HEK293 (cell line): Measurements from ENCODE around the gene DHDH.

Experiments used
- BCL6B ChIP-seq: fragments of 450-650 bp; formaldehyde crosslinking; IDR thresholded peaks from 2 replicates; pipeline ENCODE4 v1.5.1; 2017; ENCODE audit warnings: missing biosample characterization, missing genetic modification characterization
- KLF10 ChIP-seq: fragments of 450-650 bp; IDR thresholded peaks from 2 replicates; pipeline ENCODE4 v1.5.1; 2018; ENCODE audit warnings: missing biosample characterization, mild to moderate bottlenecking, missing genetic modification characterization
- OVOL3 ChIP-seq: fragments of 450-650 bp; formaldehyde crosslinking; IDR thresholded peaks from 2 replicates; pipeline ENCODE4 v1.5.1; 2016; ENCODE audit warnings: missing biosample characterization, missing genetic modification characterization
- PRDM4 ChIP-seq: fragments of 450-650 bp; formaldehyde crosslinking; IDR thresholded peaks from 2 replicates; pipeline ENCODE4 v1.5.1; 2017; ENCODE audit warnings: missing biosample characterization, missing genetic modification characterization
- SETDB1 ChIP-seq: IDR thresholded peaks from one replicate; pipeline ENCODE4 v1.6.1; 2017; ENCODE audit warnings: mild to moderate bottlenecking, low read length, moderate library complexity, mixed read lengths; ENCODE audit not compliant: insufficient read length
- SP3 ChIP-seq: fragments of 450-650 bp; formaldehyde crosslinking; IDR thresholded peaks from 2 replicates; pipeline ENCODE4 v1.5.1; 2016; ENCODE audit warnings: missing biosample characterization, missing genetic modification characterization
- YY2 ChIP-seq: fragments of 450-650 bp; formaldehyde crosslinking; IDR thresholded peaks from 2 replicates; pipeline ENCODE4 v1.5.1; 2016; ENCODE audit warnings: missing biosample characterization, missing genetic modification characterization
- ZBTB20 ChIP-seq: fragments of 450-650 bp; formaldehyde crosslinking; IDR thresholded peaks from 2 replicates; pipeline ENCODE4 v1.5.1; 2016; ENCODE audit warnings: missing biosample characterization, missing genetic modification characterization
- ZBTB26 ChIP-seq: fragments of 450-650 bp; formaldehyde crosslinking; optimal IDR thresholded peaks from 2 replicates; pipeline ENCODE3; 2016; ENCODE audit warnings: missing biosample characterization, mild to moderate bottlenecking, missing genetic modification characterization
- ZEB2 ChIP-seq: fragments of 450-650 bp; formaldehyde crosslinking; IDR thresholded peaks from 2 replicates; pipeline ENCODE4 v1.5.1; 2016; ENCODE audit warnings: missing biosample characterization, missing genetic modification characterization
- ZNF155 ChIP-seq: fragments of 450-650 bp; formaldehyde crosslinking; IDR thresholded peaks from 2 replicates; pipeline ENCODE4 v1.5.1; 2016; ENCODE audit warnings: missing biosample characterization, missing genetic modification characterization
- ZNF211 ChIP-seq: fragments of 450-650 bp; formaldehyde crosslinking; IDR thresholded peaks from 2 replicates; pipeline ENCODE4 v1.5.1; 2016; ENCODE audit warnings: low read depth, missing biosample characterization, missing genetic modification characterization
- ZNF221 ChIP-seq: fragments of 450-650 bp; formaldehyde crosslinking; IDR thresholded peaks from 2 replicates; pipeline ENCODE4 v1.5.1; 2017; ENCODE audit warnings: missing biosample characterization, missing genetic modification characterization, borderline replicate concordance
- ZNF302 ChIP-seq: fragments of 450-650 bp; formaldehyde crosslinking; IDR thresholded peaks from 2 replicates; pipeline ENCODE4 v1.5.1; 2016; ENCODE audit warnings: missing biosample characterization, missing genetic modification characterization, low read depth
- ZNF324 ChIP-seq: fragments of 450-650 bp; formaldehyde crosslinking; IDR thresholded peaks from 2 replicates; pipeline ENCODE4 v1.5.1; 2016; ENCODE audit warnings: missing biosample characterization, missing genetic modification characterization
- ZNF341 ChIP-seq: fragments of 450-650 bp; formaldehyde crosslinking; IDR thresholded peaks from 2 replicates; pipeline ENCODE4; 2016; ENCODE audit warnings: low read depth, missing biosample characterization, missing genetic modification characterization
- ZNF394 ChIP-seq: fragments of 450-650 bp; formaldehyde crosslinking; IDR thresholded peaks from 2 replicates; pipeline ENCODE4 v1.5.1; 2016; ENCODE audit warnings: missing biosample characterization, missing genetic modification characterization, mild to moderate bottlenecking, moderate library complexity, borderline replicate concordance
- ZNF433 ChIP-seq: fragments of 450-650 bp; formaldehyde crosslinking; IDR thresholded peaks from 2 replicates; pipeline ENCODE4 v1.5.1; 2016; ENCODE audit warnings: missing biosample characterization, missing genetic modification characterization, low read depth
- ZNF48 ChIP-seq: fragments of 450-650 bp; formaldehyde crosslinking; IDR thresholded peaks from 2 replicates; pipeline ENCODE4 v1.5.1; 2016; ENCODE audit warnings: missing biosample characterization, missing genetic modification characterization
- ZNF529 ChIP-seq: fragments of 450-650 bp; formaldehyde crosslinking; IDR thresholded peaks from 2 replicates; pipeline ENCODE4 v1.5.1; 2017; ENCODE audit warnings: missing genetic modification characterization, missing biosample characterization; ENCODE audit not compliant: insufficient replicate concordance
- ZNF549 ChIP-seq: fragments of 450-650 bp; IDR thresholded peaks from 2 replicates; pipeline ENCODE4 v1.5.1; 2018; ENCODE audit warnings: missing biosample characterization, missing genetic modification characterization, mild to moderate bottlenecking, inconsistent platforms, moderate library complexity
- ZNF585B ChIP-seq: fragments of 450-650 bp; formaldehyde crosslinking; IDR thresholded peaks from 2 replicates; pipeline ENCODE4 v1.5.1; 2016; ENCODE audit warnings: missing biosample characterization, missing genetic modification characterization
- ZNF704 ChIP-seq: fragments of 450-650 bp; formaldehyde crosslinking; IDR thresholded peaks from 2 replicates; pipeline ENCODE4 v1.5.1; 2016; ENCODE audit warnings: missing biosample characterization, missing genetic modification characterization
- ZXDB ChIP-seq: fragments of 450-650 bp; formaldehyde crosslinking; IDR thresholded peaks from 2 replicates; pipeline ENCODE4 v1.5.1; 2016; ENCODE audit warnings: missing biosample characterization, missing genetic modification characterization
- TF ChIP-seq, protein P1 (sequence below): fragments of 450-650 bp; formaldehyde crosslinking; IDR thresholded peaks from 2 replicates; pipeline ENCODE4 v1.5.1; 2017; ENCODE audit warnings: missing biosample characterization, mild to moderate bottlenecking, missing genetic modification characterization, moderate library complexity
- TF ChIP-seq, protein P2 (sequence below): fragments of 450-650 bp; formaldehyde crosslinking; IDR thresholded peaks from 2 replicates; pipeline ENCODE4 v1.5.1; 2016; ENCODE audit warnings: missing biosample characterization, missing genetic modification characterization
- TF ChIP-seq, protein P3 (sequence below): sonication (generic); formaldehyde crosslinking; IDR thresholded peaks from 2 replicates; pipeline ENCODE4 v1.8.1; 2022; ENCODE audit warnings: mild to moderate bottlenecking, moderate library complexity, missing genetic modification reagents

Gene DHDH

GRCh38 chr19:48963371-48964204 lies 30.1 kb downstream of the DHDH start (continued):
- TF ChIP-seq KLF10 (tag by site-specific recombination) (peak; percentile 92), ZNF394 (tag by site-specific recombination) (peak; percentile 46; the same call in 1 of the 2 replicates), ZEB2 (tag by site-specific recombination) (peak; percentile 94), ZNF549 (tag by site-specific recombination) (no peak), ZNF324 (tag by site-specific recombination) (peak; percentile 83; the same call in 1 of the 2 replicates), ZNF211 (tag by site-specific recombination) (no peak), OVOL3 (tag by site-specific recombination) (no peak), BCL6B (tag by site-specific recombination) (no peak), ZBTB26 (peak; percentile 55), ZNF529 (no peak), ZXDB (peak; percentile 93), PRDM4 (tag by site-specific recombination) (peak; percentile 58; the same call in 1 of the 2 replicates), ZNF433 (tag by site-specific recombination) (no peak), SP3 (tag by site-specific recombination) (peak; percentile 73), SETDB1 (no peak), ZNF585B (no peak), YY2 (tag by site-specific recombination) (no peak), ZNF221 (no peak), ZNF302 (tag by site-specific recombination) (no peak), ZNF48 (tag by site-specific recombination) (no peak), ZBTB20 (tag by site-specific recombination) (peak; percentile 77), ZNF341 (tag by site-specific recombination) (no peak), ZNF704 (no peak), ZNF155 (tag by site-specific recombination) (no peak)
- TF ChIP-seq, protein P1, sequence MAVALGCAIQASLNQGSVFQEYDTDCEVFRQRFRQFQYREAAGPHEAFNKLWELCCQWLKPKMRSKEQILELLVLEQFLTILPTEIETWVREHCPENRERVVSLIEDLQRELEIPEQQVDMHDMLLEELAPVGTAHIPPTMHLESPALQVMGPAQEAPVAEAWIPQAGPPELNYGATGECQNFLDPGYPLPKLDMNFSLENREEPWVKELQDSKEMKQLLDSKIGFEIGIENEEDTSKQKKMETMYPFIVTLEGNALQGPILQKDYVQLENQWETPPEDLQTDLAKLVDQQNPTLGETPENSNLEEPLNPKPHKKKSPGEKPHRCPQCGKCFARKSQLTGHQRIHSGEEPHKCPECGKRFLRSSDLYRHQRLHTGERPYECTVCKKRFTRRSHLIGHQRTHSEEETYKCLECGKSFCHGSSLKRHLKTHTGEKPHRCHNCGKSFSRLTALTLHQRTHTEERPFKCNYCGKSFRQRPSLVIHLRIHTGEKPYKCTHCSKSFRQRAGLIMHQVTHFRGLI (tag by site-specific recombination): 0 out of 2 replicates have a peak, but pooled peaks have one; percentile 21
- TF ChIP-seq, protein P2, sequence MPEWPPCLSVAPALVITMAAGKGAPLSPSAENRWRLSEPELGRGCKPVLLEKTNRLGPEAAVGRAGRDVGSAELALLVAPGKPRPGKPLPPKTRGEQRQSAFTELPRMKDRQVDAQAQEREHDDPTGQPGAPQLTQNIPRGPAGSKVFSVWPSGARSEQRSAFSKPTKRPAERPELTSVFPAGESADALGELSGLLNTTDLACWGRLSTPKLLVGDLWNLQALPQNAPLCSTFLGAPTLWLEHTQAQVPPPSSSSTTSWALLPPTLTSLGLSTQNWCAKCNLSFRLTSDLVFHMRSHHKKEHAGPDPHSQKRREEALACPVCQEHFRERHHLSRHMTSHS (tag by site-specific recombination): no peak; the same call in 1 of the 2 replicates
- TF ChIP-seq, protein P3, sequence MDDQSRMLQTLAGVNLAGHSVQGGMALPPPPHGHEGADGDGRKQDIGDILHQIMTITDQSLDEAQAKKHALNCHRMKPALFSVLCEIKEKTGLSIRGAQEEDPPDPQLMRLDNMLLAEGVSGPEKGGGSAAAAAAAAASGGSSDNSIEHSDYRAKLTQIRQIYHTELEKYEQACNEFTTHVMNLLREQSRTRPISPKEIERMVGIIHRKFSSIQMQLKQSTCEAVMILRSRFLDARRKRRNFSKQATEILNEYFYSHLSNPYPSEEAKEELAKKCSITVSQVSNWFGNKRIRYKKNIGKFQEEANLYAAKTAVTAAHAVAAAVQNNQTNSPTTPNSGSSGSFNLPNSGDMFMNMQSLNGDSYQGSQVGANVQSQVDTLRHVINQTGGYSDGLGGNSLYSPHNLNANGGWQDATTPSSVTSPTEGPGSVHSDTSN (CRISPR knock-in tag): no peak
